KOPT-K1 (cell line): ENCODE measurements around the gene XCL2.
A peak's percentile ranks its signal among the peaks of the same experiment; 100 is the strongest.

Source experiments
- H3K27ac ChIP-seq: fragments of 200-600 bp; sonication (generic); 2 replicates; pipeline ENCODE4 v1.5.1; 2016; ENCODE audit warnings: antibody characterized with exemption, mild to moderate bottlenecking, low read depth, low read length; ENCODE audit not compliant: poor library complexity, severe bottlenecking
- H3K36me3 ChIP-seq: fragments of 200-600 bp; sonication (generic); 2 replicates; pipeline ENCODE4 v1.5.1; 2017; ENCODE audit warnings: antibody characterized with exemption, mild to moderate bottlenecking, low read length, moderate library complexity; ENCODE audit not compliant: insufficient read depth
- H3K9me3 ChIP-seq: fragments of 200-600 bp; sonication (generic); 2 replicates; pipeline ENCODE4 v1.5.1; 2017; ENCODE audit warnings: antibody characterized with exemption, low read length, mild to moderate bottlenecking; ENCODE audit not compliant: insufficient read depth, poor library complexity, severe bottlenecking

Gene XCL2

GRCh38 chr1:168512864-168513595 lies 30.8 kb downstream of the XCL2 start:
- H3K9me3 ChIP-seq: no peaks in the 10 kb centered on the region
- peak overlapping the region; percentile 79 for H3K27ac ChIP-seq
- no peaks in the 10 kb centered on the region for H3K36me3 ChIP-seq

DNA sequence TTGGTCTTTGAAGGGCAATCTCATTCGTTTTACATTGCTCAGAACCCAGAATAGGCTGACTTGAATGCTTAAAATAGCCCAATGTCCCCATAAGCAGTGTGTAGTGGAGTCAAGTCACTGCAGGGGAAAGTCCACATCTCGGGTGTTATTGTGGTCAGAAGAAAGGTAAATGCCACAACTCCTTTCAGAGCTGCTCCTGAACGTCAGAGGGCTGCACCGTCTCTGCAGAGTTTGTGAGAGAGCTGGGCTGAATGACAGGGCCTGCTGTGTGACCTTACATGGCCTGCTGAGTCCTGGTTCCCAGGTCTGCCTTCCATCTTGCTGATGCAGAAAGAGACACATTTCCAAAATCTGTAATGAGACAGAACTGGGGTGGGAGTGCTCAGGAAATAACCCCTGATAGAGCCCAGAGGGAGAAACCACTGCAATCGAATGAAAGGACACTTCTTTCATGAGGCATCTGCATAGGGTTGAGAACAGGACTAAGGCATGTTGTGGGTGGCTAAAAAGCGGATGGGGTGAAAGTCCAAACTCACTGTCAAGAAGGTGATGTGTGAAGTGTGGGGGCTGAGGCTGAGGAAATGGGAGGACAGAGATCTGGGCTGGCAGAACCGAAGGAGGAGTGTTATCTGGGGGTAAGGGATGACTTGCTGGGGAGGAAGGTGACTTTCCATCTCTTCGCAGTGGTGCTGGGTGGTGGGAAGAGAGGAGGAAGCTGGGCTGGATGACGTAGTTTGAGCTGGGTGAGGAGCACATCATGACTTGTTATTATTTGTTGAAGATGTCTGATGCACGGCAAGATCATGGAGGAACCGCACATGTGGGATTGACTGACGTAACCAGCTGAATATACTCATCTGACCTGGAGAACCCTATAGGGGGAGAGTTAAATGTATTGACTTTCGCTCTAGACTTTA lies 33.7 kb downstream of the XCL2 start:
- Histone ChIP-seq H3K9me3 (no peaks in the 10 kb centered on the region), H3K36me3 (no peaks in the 10 kb centered on the region), H3K27ac (no peak overlapping the region)

DNA sequence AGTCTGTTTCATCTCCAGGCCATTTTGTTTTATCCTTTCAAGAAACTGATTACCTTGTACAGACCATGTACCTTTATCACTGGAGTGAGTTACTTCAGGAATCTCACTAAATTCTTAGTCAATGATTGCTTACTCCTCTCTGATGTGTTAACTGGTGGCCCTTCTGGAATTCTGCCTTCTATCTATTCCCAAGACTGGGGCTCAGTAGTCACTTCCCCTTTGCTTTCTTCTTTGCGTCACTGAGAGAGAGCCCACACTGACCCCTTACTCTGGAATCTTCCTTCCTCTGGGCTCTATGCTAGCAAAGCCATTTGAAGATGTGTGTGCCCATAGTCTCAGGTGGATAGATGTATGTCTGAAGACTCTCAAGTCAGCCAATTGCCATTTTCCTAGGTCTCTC lies 34.6 kb downstream of the XCL2 start:
- Histone ChIP-seq H3K9me3 (no peaks in the 10 kb centered on the region), H3K27ac (no peak overlapping the region), H3K36me3 (no peaks in the 10 kb centered on the region)

DNA sequence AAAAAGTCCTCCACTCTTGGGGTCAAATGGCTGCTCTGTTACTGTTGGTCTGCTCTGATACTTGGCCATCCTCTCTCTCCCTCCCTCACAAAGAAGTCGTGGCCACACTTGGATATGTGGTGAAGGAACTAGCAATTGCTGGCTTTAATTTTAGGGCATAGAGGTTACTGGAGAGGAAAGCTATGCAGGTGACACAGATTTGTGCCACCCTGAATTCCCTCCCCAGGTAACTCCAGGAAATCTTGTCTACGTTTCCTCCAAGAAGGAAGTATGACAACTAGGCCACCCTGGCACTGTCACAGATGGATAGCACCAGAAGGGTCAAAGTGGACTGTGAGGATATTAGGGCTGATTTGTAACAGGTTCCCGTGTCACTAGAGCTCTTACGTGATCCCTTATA lies 36.0 kb downstream of the XCL2 start:
- H3K36me3 ChIP-seq: no peaks in the 10 kb centered on the region

DNA sequence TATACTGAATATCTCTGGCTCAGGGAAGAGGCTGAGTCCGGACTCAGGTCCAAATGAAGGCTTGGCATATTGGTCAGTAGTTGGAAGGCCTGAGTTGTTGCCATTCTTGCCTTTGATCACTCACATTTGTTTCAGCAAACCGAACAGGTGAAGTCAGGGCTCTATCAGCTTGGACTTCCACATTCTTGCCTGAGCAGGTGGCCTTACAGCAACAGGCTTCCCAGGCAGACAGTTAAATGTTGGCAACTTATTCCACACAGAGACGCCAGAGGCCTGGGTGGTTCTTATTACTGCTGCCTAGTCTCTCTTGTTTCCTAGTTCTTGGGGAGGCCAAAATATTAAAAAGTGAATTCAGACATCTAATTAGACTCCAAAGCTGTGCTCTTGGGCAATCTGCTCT lies 36.6 kb downstream of the XCL2 start:
- H3K9me3 ChIP-seq: no peaks in the 10 kb centered on the region

More for the DNA sequence above, 36.0 kb downstream of the XCL2 start:
- Histone ChIP-seq H3K27ac (no peak overlapping the region), H3K9me3 (no peaks in the 10 kb centered on the region)

GRCh38 chr1:168506204-168506819 lies 37.5 kb downstream of the XCL2 start:
- H3K9me3 ChIP-seq: no peaks in the 10 kb centered on the region
- H3K27ac ChIP-seq: no peak overlapping the region
- H3K36me3 ChIP-seq: no peaks in the 10 kb centered on the region

More for the DNA sequence above, 36.6 kb downstream of the XCL2 start:
- no peak overlapping the region for H3K27ac ChIP-seq
- no peaks in the 10 kb centered on the region for H3K36me3 ChIP-seq

- H3K36me3 ChIP-seq: no peaks in the 10 kb centered on the region
- no peak overlapping the region for H3K27ac ChIP-seq
- H3K9me3 ChIP-seq: no peaks in the 10 kb centered on the region
Observed at GRCh38 chr1:168505006-168505405, 38.8 kb downstream of the XCL2 start.

GRCh38 chr1:168504064-168504837 lies 39.5 kb downstream of the XCL2 start:
- H3K36me3 ChIP-seq: no peaks in the 10 kb centered on the region
- no peak overlapping the region for H3K27ac ChIP-seq
- H3K9me3 ChIP-seq: no peaks in the 10 kb centered on the region

GRCh38 chr1:168499688-168500049 lies 44.1 kb downstream of the XCL2 start:
- Histone ChIP-seq H3K36me3 (no peaks in the 10 kb centered on the region), H3K9me3 (no peaks in the 10 kb centered on the region), H3K27ac (no peak overlapping the region)

GRCh38 chr1:168498956-168499687 lies 44.7 kb downstream of the XCL2 start:
- Histone ChIP-seq H3K36me3 (no peaks in the 10 kb centered on the region), H3K27ac (no peak overlapping the region), H3K9me3 (no peaks in the 10 kb centered on the region)

GRCh38 chr1:168498159-168498631 lies 45.6 kb downstream of the XCL2 start:
- Histone ChIP-seq H3K36me3 (no peaks in the 10 kb centered on the region), H3K9me3 (no peaks in the 10 kb centered on the region), H3K27ac (no peak overlapping the region)

DNA sequence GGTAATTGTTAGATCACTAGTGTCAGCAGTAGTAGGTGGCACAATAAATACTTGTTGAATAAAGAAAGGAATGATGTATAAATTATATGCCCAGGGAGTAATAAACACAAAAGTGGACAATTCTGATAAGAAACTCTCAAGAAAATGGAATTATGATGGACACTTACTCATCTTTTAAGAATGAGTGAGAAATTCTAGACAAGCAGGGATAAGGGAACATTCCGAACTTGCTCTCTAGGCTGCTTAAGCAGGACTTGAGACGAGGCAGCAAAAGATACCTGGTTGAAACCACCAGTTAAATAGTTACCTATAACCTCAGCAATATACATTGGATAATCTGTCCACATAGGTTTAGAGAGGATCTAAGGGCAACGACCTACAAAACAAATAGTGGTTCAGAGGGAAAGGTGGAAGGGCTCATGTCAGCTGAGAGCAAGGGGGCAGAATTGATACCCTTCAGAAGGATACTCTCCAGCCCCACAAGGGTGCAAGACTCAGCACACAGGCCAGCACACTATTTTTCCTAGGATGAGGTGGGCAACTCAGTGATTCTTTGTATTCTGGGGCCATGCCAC lies 46.3 kb downstream of the XCL2 start:
- Histone ChIP-seq H3K36me3 (no peaks in the 10 kb centered on the region), H3K9me3 (no peaks in the 10 kb centered on the region), H3K27ac (no peak overlapping the region)

DNA sequence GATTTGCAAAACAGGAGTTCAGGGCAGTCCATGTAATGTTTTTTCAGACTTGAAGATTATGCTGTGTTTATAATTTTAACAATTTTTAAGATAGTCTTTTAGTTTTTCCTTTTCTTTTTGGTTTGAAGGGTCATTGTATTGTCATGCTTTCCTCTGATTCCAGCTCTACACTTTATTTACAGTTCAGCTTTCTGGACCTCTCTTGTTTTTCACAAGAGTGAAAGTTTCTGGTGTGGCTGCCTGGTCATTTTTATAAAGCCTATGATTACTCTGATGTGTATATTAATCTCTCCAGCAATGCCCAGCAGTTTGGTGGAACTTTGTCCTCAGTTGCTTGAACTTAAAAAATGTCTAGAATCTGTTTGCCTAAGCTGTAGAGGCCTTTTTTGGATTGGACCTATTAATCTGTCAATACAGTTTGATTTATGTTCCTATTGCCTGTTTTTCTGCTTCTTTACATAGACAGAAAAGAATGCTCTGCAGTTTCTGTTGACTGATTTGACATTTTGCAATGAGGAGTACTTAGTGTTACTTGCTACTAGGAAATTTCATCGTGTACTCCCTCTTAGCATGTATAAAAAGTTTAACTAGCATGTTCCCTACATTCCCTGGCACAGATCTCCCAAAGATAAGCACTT lies 52.2 kb downstream of the XCL2 start:
- Histone ChIP-seq H3K36me3 (no peaks in the 10 kb centered on the region), H3K27ac (no peak overlapping the region), H3K9me3 (peaks cover 8% of the 10 kb centered on the region)
